Activated gamma-delta T cell treated with Interleukin-2 at 50 U/mL for 16 hours (primary cell): ENCODE measurements around the gene SSTR3.
A peak's percentile ranks its signal among the peaks of the same experiment; 100 is the strongest.

Experiments
- DNase-seq: peaks from one replicate; pipeline ENCODE4 v3.0.0-alpha.2; 2020

Gene SSTR3

DNA sequence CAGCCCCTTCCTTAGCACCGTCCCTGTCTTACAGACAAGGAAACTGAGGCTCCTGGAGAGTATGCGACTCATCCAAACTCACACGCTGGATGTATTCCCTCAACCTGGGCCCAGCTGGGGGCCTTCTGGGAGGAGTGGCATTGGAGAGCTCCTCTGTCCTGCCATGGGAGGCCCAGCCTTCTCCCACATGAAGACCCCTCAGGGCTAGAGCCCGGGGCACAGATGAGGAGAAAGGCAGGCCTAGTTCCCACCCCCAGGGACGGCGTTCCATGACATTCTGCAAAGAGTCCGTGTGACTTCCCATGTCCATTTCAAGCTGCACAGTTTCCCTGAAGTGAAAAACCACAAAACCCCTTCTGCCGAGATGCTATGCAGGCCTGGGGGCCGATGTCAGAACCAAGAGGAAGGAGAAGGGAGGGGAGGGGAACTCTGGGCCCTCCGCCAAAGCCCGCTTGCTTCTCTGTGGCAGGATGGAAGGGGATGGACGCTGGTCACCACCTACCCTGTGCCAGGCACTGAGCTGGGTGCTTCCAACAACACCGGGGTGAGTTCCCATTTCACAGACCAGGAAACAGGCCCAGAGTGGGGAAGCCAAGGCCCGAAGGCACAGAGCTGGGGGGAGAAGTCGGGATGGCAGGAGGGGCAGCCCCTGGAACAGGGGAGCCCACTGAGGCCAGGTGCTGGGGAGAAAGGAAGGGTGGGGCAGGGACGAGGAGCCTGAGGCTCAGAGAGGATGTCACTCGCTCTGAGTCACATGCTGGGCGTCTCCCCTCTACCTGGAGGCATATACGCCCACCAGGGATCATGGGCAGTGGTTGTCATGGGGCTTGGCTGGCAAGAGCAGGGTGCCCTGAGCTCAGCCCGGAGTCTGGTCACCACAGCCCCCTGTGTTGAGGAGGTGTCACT, 16.1 kb upstream of the SSTR3 start:
- DNase-seq, result peak; percentile 51

DNA sequence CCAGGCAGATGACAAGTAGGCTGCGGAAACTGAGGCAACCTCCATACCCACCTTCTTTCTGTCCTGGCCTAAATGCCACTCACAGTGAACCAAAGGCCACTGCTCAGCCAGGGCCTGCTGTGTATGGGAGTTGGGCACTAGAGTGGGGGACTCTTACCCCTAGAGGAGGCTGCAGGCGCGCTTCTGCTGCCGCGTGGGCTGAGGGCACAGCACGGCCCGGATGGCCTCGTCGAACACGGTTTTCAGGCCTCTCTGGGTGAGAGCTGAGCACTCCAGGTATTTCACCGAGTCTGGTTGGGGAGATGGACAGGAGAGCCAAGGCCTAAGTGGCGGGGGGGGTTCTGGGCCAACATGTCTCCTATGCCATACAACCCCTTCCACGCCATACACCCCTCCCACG, 14.2 kb upstream of the SSTR3 start:
- no peak for DNase-seq

DNA sequence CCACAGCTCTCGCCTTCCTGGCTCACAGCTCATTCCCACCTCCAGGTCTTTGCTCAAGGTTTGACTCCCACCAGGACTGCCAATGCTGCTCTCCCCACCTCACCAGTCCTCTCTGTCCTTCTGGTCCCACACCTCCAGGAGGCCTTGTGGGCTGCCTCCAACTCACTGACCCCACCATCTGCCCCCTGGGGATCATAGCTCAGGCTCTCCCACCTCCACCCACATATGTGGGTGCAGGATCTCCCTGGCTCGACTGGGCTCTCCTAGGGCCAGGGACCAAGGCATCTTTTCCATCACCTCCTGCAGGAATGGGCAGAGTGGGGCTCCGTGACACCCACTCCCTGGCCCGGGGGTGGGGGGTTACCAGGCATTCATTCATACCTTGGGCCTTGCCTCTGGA, 13.8 kb upstream of the SSTR3 start:
- no peak for DNase-seq

DNA sequence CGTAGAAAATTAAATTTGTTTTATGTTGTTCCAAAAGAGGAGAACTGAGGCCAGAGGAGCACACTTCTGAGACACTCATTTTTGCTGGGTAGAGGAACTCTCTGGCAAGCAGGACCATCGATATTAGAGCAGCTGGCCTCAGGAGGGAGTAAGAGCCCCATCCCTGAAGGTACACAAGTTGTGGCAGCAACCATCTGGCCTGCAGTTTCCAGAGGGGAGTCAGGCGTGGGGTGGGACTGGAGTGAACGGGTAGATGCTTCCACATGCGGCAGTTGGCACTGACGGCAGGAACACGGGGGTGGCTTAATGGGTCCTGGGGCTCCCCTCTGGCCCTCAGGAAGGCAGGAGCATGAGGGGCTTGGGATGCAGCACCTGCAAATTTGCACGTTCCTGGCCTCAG, 13.2 kb upstream of the SSTR3 start:
- no peak for DNase-seq

DNA sequence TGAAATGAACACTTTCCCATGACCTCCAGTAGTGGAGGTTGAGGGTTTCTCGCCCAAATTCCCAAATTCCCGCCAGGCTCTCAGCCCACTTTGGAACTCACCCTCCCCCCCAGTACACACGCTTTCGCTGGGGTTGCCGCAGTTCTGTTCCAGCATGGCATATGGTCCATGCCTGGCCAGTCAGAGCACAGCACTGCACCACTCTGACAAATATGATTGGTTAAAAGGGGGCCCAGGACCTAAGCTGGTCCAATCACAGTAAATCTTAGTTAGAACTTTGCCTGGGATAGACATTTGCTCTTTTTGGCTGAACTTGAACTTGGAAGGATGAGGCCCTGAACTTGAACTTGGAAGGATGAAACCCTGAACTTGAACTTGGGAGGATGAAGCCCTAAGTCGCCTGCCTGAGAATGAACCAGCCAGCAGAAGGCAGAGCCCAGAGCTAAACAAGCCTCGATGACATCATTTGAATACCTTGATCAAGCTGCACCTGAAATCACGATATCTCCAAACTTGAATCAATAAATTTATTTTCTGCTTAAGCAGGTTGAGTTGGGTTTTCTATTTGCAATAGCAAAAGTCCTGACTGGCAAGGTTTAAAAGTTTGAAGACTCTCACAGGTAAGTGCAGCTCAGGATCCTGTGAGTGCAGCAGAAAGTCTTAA, 12.6 kb upstream of the SSTR3 start:
- no peak for DNase-seq

DNA sequence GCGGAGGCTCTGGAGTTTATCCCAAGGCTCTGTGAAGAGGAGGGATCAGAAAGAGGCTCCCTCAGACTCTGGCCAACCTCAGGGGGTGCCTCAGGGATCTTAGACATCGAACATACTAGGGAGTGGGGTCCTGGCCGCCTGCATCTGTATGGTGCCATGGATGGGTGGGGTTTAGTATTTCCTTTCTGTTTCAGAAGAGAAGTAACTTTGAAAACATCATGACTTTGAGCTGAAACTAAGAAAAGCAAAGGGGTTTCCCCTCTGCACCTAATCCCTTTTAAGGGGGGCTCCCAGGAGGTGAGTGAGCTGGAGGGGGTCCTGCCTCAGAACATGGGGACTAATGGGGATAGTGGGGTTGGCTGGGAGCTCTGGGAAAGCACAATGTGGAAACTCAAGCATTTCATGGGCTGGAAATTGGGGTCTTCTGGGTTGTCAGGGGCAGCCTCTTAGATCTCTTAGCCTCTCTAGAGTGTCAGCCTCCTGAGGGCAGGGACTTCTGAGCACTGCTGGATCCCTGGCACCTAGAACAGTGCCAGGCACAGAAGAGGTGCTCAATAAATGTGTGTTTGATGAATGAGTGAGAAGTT, 11.8 kb upstream of the SSTR3 start:
- no peak for DNase-seq

DNA sequence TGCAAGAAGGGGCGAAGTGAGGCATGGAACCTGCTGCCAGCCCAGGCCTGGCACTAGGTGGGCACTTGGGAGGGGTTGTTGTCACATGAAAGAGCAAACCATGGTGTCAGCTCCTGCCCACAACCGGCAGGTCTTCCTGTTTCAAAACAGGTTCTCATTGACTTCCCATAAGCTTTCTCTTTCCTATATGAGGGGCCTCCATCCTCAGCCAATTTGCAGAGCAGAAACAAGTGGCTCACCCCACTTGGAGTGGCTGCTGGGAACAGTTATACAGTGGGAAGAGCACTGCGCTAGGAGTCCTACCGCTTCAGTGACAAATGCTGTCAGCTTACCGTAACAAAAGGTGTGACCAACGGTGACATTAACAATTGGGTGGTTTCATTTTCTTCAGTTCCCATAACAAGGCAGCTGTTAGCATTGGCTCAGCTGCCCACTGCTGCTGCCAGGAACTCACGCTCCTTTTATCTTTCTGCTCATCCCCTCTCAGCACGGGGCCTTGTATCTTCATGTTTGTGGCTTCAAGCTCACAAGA, 10.2 kb upstream of the SSTR3 start:
- DNase-seq, result peak; percentile 61

DNA sequence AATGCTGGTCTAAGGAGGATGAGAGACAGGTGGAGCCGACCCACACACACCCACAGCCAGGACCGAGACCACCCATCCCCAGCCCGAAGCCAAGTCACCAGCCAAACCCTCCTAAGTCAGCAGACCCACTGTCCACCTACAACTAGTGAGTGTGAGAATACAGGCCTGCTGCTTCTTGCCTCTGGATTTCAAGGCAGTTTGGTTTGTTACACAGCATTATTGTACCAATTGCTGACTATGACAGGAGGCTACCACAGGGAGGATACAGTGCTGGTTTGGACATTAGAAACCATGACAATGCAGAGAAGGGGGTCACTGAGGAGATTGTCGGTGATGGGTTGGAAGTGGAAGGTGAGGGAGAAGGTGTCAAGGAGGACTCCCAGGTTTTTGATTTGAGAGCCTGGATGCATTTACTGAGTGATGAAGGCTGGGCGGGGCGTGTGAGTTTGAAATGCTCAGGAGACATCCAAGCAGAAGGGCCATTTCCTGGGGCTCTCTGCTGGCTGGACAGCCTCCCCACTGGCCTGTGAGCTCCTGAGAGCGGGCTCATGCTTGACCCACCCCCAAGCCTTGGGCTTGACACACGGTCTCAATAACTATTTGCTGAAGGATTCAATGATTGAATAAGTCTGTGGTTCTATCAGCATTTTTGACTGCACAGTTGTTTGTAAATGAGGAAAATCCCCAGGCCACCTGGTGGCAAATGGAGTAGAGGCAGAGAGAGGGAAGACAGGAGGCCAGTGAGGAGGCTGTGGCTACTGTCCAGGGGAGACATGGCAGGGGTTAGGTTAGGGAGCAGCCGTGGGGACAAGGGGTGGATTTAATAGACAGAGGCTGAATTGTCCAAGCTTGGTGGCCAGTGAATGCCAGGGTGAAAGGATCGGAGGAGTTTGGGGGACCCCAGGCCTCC, 9.4 kb upstream of the SSTR3 start:
- DNase-seq, result no peak

DNA sequence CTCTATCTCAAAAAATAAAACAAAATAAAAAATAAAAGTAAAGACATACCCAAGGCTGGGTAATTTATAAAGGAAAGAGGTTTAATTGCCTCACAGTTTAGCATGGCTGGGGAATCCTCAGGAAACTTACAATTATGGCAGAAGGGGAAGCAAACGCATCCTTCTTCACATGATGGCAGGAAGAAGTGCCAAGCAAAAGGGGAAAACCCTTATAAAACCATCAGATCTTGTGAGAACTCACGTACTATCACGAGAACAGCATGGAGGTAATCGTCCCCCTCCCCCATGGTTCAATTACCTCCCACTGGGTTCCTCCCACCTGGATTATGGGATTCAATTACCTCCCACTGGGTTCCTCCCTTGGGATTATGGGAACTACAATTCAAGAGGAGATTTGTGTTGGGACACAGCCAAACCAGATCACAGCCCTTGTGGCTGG, 8.3 kb upstream of the SSTR3 start:
- no peak for DNase-seq

DNA sequence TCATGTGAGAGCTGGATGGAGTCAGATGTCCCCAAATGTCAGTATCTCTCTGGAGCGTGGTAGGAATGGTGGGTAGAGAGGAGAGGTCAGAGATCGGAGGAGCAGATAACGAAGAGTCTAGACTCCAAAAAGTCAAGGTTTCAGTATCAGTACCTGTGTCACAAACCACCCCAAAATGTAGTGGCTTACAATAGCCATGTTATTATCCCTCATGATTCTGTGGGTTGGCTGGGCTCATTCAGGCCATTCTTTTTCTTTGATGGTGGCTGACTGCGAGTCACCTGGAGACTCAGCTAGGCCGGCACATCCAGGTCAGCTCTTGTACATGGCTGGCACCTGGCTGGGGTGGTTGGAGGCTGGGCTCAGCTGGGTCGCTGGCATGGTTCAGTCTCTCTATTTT, 7.3 kb upstream of the SSTR3 start:
- DNase-seq, result no peak

DNA sequence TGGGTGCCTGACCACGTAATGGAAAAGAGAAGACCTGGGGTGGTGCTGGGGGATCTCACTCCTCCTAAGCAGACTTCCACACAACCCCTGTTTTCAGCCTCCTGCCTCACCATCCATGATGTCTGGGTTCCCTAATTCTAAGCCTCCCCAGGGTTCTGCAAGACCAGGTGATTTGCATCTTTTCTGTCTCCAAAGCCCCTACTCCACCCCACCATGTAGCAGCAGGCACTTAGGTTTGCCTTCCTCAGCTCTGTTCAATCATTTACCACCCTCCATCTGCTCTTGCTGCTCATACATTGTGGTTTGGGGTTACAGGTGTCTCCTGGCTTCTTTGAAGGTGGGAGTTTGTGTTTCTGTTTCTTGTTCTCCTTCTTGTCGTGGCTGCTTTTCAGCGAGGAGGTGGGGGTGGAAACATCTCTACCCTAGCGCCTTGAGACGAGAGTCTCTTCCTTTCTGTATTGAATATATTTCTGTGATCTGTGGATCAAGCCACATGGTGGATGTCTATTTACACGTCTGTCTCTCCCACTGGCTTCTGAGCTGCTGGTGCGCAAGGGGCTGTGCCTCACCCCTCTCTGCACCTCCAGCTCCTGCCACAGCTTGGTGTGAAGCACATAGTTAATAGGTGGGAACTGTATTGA, 6.6 kb upstream of the SSTR3 start:
- peak; percentile 71 for DNase-seq

DNA sequence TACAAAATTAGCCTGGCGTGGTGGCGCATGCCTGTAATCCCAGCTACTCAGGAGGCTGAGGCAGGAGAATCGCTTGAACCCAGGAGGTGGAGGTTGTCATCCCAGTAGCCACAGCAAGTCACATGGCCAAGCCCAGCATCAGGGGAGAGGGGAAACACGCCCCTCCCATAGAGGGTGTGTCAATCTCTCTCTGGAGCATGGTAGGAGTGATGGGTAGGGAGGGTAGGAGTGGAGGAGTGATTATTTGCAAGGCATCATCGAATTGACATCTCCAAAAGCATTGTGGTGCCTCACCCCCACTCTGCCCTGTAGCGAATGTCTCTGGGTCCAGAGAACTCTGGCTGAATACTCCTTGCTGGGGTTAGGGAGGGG, 6.1 kb upstream of the SSTR3 start:
- no peak for DNase-seq

DNA sequence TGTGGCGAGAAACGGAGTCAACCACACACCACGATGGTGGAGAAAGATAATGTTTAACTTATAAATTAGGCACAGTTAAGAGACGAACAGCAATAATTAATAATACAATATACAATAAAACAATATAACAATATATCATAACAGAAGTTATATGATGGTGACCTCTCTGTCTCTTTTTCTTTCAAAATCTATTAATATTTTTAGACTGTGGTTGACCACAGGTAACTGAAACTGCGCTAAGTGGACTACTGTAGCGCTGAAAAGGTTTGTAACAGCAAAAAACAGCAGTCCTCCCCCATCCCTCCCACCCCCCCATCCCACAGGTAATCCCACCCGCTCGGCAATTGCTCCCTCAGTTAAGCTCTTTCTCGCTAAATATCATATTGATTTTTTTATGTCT, 3.6 kb upstream of the SSTR3 start:
- no peak for DNase-seq

DNA sequence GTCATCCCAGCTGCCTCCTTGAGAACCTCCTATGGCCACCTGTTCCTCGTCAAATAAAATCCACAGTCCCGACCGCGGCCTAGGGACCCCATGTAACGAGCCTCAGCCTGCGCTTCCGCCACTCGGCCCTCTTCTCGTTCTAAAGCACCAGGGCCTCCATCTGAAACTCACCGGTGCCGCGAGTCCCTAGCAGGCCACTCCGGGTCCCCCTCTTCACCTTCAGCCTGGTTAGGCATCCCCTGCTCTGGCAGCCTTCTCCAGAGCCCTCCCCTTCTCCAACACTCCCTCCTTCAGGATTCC, 2.4 kb upstream of the SSTR3 start:
- DNase-seq, result no peak

DNA sequence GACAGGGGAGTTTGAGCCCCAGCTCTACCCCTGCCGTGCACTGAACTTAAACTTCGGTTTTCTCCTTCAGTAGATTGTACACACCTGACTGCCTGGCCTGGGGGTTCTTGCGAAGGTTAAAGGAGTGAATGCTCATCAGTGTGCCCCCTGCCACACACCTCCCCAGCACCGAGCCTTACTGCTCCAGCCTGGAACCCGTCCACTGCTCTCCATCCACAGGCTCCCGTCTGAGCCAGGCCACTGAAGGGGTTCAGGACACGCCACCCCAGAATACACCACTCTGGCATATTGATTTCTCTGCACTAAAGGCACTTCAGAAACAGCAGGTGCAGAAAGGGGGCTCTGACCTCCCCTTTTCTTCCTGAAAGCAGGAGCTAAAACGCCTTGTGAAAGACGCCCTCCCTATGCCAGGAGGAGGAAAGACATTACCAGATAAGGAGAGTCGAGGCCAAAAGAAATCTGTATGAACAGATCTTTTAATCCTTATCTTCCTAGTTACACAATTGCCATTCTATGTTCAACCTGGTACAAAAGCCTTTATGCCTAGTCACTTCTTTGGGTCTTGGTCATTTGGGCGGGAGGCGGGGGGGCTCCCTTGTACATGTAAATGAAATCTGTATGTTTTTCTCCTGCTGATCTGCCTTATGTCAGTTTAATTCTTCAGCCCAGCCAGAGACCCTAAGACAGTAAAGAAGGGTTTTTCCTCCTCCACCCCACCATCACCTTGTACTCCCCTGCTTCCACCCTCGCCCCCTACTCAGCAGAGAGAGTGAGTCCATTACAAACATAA, 1.9 kb upstream of the SSTR3 start:
- peak; percentile 2 for DNase-seq

DNA sequence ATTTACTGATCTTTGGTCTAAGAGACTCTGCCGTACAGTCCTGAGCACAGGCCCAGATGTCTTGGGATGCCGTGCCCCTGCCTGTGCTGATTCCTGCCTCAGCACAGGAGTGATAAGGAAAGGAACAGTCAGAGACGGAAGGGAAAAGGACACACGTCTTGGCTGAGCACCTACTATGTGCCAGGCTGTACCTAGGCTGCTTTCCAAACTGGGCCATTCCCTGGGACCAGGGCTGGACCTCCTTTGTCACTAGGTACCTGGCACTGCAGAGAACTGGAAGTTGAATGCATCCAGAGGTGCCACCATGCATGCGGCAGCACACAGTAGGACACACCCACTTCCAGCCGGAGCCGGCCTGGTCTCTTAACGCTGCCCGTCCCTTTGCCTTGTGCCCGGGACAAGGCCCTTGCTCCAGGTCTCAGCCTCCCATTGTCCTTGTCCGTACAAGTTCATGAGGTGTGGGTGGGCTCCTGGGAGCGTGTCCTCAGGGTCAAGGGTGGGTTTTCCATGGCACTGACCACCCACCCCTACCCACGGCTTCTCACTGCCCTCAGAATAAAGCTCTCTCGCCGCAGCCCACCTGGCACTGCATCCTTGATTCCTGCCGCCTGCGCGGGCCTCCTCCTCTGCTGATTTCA, 1.1 kb upstream of the SSTR3 start:
- peak; percentile 2 for DNase-seq

DNA sequence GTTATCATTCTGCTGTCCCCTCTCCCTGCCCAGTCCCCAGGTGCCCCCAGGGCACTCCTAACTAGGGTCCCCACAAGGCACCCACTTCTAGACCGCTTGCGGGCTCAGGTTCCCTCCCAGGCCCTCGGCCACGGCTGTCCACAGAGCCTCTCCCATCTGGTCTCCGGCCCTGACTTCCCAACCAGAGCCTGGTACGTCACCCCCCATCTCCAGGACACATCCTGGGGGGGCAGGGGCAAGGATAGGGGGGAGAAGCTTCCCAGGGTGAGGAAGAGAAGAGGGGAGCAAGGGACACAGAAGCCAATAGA, 457 bp downstream of the SSTR3 start:
- no peak for DNase-seq

DNA sequence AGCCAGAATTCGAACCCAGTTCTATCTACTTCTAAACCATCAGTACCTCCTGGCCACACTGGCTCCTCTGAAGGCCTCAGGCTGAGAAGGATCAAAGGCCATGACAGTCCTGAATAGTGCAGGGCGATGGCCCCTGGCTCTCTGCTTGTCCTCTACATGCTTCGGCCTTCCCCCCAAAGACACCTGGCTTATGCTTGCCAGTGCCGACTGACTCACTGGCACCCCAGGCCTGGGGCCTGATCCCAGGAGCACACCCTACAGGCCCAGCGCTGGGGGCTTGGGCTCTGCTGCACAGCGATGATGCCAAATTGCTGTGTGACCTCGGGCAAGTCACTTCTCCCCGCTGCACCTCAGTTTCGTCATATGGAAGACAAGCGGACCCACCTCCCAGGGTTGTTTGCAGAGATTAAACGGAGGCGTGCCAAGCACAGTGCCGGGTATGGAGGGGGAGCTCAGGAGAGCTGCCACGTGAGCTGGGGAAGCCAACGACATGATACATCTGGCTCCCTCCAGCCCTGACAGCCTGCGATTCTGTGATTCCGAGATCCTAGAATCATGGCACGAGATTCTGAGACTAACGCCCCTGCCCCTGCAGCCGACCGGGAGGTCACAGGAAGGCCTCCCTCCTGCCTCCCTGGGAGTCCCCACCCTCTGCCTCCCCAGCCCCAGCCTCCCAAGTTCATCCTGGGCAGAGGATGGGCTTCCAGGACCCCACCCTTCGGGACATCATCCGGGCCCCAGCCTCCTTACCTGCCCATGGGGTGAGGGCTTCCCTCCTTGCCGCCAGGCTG, 1.0 kb downstream of the SSTR3 start:
- no peak for DNase-seq

DNA sequence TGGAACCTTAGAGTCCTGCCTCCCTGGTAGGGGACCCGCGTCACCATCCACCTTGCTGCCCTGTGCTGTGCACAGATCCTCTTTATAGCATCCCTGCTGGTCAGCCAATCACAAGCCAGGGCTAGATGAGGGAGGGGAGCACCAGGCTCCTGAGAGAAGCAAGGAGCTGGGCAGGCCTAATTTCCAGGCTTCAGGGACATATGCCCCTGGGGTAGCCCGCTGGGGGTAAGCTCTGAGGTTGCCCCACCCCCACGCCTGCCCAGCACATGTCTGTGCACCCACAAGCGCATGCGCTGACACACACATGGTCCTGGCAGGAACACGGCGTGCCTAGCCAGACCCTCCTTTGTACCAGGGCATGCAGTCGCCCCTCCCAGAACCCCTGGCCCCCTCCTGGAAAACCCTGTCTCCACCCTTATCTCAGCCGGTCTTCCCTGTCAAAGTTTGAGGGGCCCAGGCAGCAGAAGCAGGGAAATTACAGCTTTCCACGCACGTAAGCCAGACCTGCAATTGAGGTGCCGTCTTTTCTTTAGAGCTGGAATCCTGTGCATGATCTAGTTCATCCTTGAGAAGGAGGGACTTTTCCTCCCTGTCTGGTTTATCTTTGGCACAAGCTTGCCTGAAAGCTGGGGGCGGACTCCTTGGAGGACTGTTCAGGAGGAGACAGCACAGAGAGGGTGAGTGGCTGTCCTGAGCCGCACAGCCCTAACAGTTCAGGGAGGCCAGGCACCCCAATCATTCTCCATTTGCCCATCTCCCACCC, 2.1 kb downstream of the SSTR3 start:
- DNase-seq, result no peak
